Measurements from ENCODE around the gene HYLS1. TPM values are rescaled to one million over a fixed set of nuclear protein-coding genes. Genes with fewer than 3 reads are reported as not detected.
A peak's percentile ranks its signal among the peaks of the same experiment; 100 is the strongest.

Gene HYLS1
- total RNA-seq, 1 experiment from 2014 or later: 16.7 TPM

GRCh38 chr11:125902927-125903710 is 15.7 kb downstream of the HYLS1 start, which contains the start of gene PUS3:
Gene PUS3 (minus strand): TSS chr11:125903206. CDS start chr11:125896284, 6,922 bp downstream.
- Histone ChIP-seq H3F3A (ENCODE audit: insufficient read depth, low read depth) (peaks cover 10% of the 10 kb centered on the region), H3K9me2 (ENCODE audit: insufficient read depth) (no peaks in the 10 kb centered on the region), H3K27me3 (ENCODE audit: insufficient read depth, low read depth) (peaks cover 32% of the 10 kb centered on the region), H3K4me3 (peak within 1 kb of the TSS; percentile 98), H3K4me1 (replicated peaks; ENCODE audit: insufficient read depth) (no peaks in the 10 kb centered on the region), H3K79me2 (ENCODE audit: low read depth) (peaks cover 10% of the 10 kb centered on the region), H3K36me3 (ENCODE audit: low read depth) (no peaks in the 10 kb centered on the region; the same call in 1 of the 2 replicates), H4K20me1 (ENCODE audit: insufficient read depth) (no peaks in the 10 kb centered on the region), H3K9me3 (ENCODE audit: insufficient read depth, low read depth) (no peaks in the 10 kb centered on the region), H2AFZ (peak within 1 kb of the TSS; percentile 100), H3K27ac (no peak within 1 kb of the TSS), H3K4me2 (peak within 1 kb of the TSS; percentile 81)
- ChIA-PET CTCF (no interaction called here), POLR2A (ENCODE audit: unreplicated experiment) (interaction anchor here (0.6 to 0.7 kb wide), 7 partner anchors 36 to 1104 kb away, joined by 3 to 7 read pairs (median 4); no protein-coding TSS in a partner anchor)
- DNase-seq: peak; percentile 68 to 76
- intact Hi-C loops (cut with micrococcal nuclease; ENCODE audit: unreplicated experiment): no loop called here
- TF ChIP-seq EZH2 (IDR thresholded peaks at IDR 0.05; ENCODE audit: low read depth): no peak
- TF ChIP-seq CTCF (conservative IDR thresholded peaks at IDR 0.05): no peak
- BruUV-seq (replicated peaks): TSS peak; percentile 54

GRCh38 chr11:125903711-125904659 is 16.5 kb downstream of the HYLS1 start, which contains the start of gene DDX25:
Gene DDX25 (plus strand): TSS chr11:125904508. CDS start chr11:125904518, 10 bp downstream.
- no peaks in the 10 kb centered on the region for H4K20me1 ChIP-seq (ENCODE audit: insufficient read depth)
- intact Hi-C loops (cut with micrococcal nuclease; ENCODE audit: unreplicated experiment): no loop called here
- peaks cover 10% of the 10 kb centered on the region for H3F3A ChIP-seq (ENCODE audit: insufficient read depth, low read depth)
- peaks cover 10% of the 10 kb centered on the region for H3K79me2 ChIP-seq (ENCODE audit: low read depth)
- no peaks in the 10 kb centered on the region for H3K9me3 ChIP-seq (ENCODE audit: insufficient read depth, low read depth)
- no peaks in the 10 kb centered on the region for H3K9me2 ChIP-seq (ENCODE audit: insufficient read depth)
- ChIA-PET POLR2A (ENCODE audit: unreplicated experiment) (interaction anchor here (0.6 to 0.7 kb wide), 2 partner anchors 1022 to 1105 kb away, joined by 3 to 5 read pairs; no protein-coding TSS in a partner anchor), CTCF (no interaction called here)
- peak within 1 kb of the TSS; percentile 81 for H3K4me2 ChIP-seq
- H3K4me3 ChIP-seq: peak within 1 kb of the TSS; percentile 98; the same call in 1 of the 2 replicates
- H3K36me3 ChIP-seq (ENCODE audit: low read depth): no peaks in the 10 kb centered on the region; the same call in 1 of the 2 replicates
- TF ChIP-seq EZH2 (IDR thresholded peaks at IDR 0.05; ENCODE audit: low read depth): no peak
- no peak for TF ChIP-seq CTCF (conservative IDR thresholded peaks at IDR 0.05)
- H3K27me3 ChIP-seq (ENCODE audit: insufficient read depth, low read depth): peaks cover 41% of the 10 kb centered on the region
- DNase-seq: no peak
- H3K27ac ChIP-seq: no peak within 1 kb of the TSS
- H3K4me1 ChIP-seq (replicated peaks; ENCODE audit: insufficient read depth): no peaks in the 10 kb centered on the region
- H2AFZ ChIP-seq: no peak within 1 kb of the TSS
- no TSS peak for BruUV-seq (replicated peaks)

DNA sequence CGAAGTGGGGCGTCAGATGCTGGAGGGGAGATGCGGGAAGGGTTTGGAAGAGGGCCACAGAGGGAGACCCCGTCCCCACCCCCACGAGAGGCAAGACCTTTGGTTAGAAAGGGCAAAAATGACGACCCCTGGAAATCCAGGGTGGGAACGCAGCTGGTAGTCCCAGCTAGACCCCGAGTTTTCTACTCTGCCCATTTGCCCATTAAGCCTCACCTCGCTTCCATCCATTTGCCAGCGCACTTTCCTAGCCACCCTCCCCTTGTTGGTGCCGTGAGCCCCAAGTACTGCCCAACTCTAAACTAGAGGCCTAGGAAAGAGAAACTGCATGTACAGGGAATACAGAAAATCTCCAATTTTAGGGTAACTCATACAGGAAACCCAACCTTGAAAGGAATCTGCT is 17.2 kb downstream of the HYLS1 start:
- no peaks in the 10 kb centered on the region for H3K4me1 ChIP-seq (replicated peaks; ENCODE audit: insufficient read depth)
- H2AFZ ChIP-seq: no peak overlapping the region
- ChIA-PET POLR2A (ENCODE audit: unreplicated experiment) (no interaction called here), CTCF (no interaction called here)
- intact Hi-C loops (cut with micrococcal nuclease; ENCODE audit: unreplicated experiment): no loop called here
- H3K27ac ChIP-seq: no peak overlapping the region
- no peak for TF ChIP-seq CTCF (conservative IDR thresholded peaks at IDR 0.05)
- TF ChIP-seq EZH2 (IDR thresholded peaks at IDR 0.05; ENCODE audit: low read depth): no peak
- no peaks in the 10 kb centered on the region for H3K36me3 ChIP-seq (ENCODE audit: low read depth)
- H3K9me3 ChIP-seq (ENCODE audit: insufficient read depth, low read depth): no peaks in the 10 kb centered on the region
- no peaks in the 10 kb centered on the region for H4K20me1 ChIP-seq (ENCODE audit: insufficient read depth)
- no peak overlapping the region for H3K4me3 ChIP-seq
- no peak overlapping the region for H3K4me2 ChIP-seq
- peaks cover 10% of the 10 kb centered on the region for H3F3A ChIP-seq (ENCODE audit: insufficient read depth, low read depth)
- peaks cover 10% of the 10 kb centered on the region for H3K79me2 ChIP-seq (ENCODE audit: low read depth)
- DNase-seq: no peak
- no peaks in the 10 kb centered on the region for H3K9me2 ChIP-seq (ENCODE audit: insufficient read depth)
- no TSS peak for BruUV-seq (replicated peaks)
- H3K27me3 ChIP-seq (ENCODE audit: insufficient read depth, low read depth): peaks cover 46% of the 10 kb centered on the region
